Stimulated activated CD8-positive, alpha-beta memory T cell treated with anti-CD3 and anti-CD28 coated beads, Interleukin-2, amount 100 ng/mL, for 48 hours (primary cell): ENCODE data around the gene CPNE1.

Experiments used
- DNase-seq, 2 donors: peaks; one replicate each; pipeline ENCODE4 v3.0.0-alpha.2; 2020; ENCODE audit warnings: low read depth in 2 of 2

Gene CPNE1

GRCh38 chr20:35653893-35654292, 10.8 kb downstream of the CPNE1 start:
- DNase-seq = no peak

GRCh38 chr20:35653430-35653734, 11.3 kb downstream of the CPNE1 start:
- DNase-seq = no peak

- no peak for DNase-seq
Observed at GRCh38 chr20:35652641-35653429, 11.9 kb downstream of the CPNE1 start.

GRCh38 chr20:35651958-35652357, 12.7 kb downstream of the CPNE1 start:
- no peak for DNase-seq

GRCh38 chr20:35650632-35651031, 14.1 kb downstream of the CPNE1 start:
- DNase-seq = no peak

GRCh38 chr20:35648836-35649235, 15.9 kb downstream of the CPNE1 start:
- no peak for DNase-seq

- no peak for DNase-seq
Observed at GRCh38 chr20:35644806-35645205, 19.9 kb downstream of the CPNE1 start.

- no peak for DNase-seq
Observed at GRCh38 chr20:35643045-35643444, 21.7 kb downstream of the CPNE1 start.

- no peak for DNase-seq
Observed at GRCh38 chr20:35641743-35642142, 23.0 kb downstream of the CPNE1 start.

GRCh38 chr20:35640724-35641123, 24.0 kb downstream of the CPNE1 start:
- DNase-seq = no peak

GRCh38 chr20:35638751-35639150, 25.9 kb downstream of the CPNE1 start:
- no peak for DNase-seq

GRCh38 chr20:35637276-35637675, 27.4 kb downstream of the CPNE1 start:
- no peak for DNase-seq

GRCh38 chr20:35636095-35636494, 28.6 kb downstream of the CPNE1 start:
- no peak for DNase-seq

GRCh38 chr20:35635652-35636051, 29.0 kb downstream of the CPNE1 start:
- DNase-seq = no peak

GRCh38 chr20:35632539-35633115, 32.1 kb downstream of the CPNE1 start:
- no peak for DNase-seq

GRCh38 chr20:35630636-35631035, 34.1 kb downstream of the CPNE1 start:
- no peak for DNase-seq

GRCh38 chr20:35629427-35630145, 35.1 kb downstream of the CPNE1 start:
- DNase-seq = no peak

- DNase-seq = no peak
Observed at GRCh38 chr20:35627121-35627520, 37.6 kb downstream of the CPNE1 start.

GRCh38 chr20:35626386-35627001, 38.2 kb downstream of the CPNE1 start:
- DNase-seq = no peak

GRCh38 chr20:35625584-35626385, 38.9 kb downstream of the CPNE1 start:
- no peak for DNase-seq

GRCh38 chr20:35621560-35621946, 43.1 kb downstream of the CPNE1 start:
- DNase-seq = no peak
